ENCODE measurements around the gene COPZ1.

COPZ1 gene

DNA sequence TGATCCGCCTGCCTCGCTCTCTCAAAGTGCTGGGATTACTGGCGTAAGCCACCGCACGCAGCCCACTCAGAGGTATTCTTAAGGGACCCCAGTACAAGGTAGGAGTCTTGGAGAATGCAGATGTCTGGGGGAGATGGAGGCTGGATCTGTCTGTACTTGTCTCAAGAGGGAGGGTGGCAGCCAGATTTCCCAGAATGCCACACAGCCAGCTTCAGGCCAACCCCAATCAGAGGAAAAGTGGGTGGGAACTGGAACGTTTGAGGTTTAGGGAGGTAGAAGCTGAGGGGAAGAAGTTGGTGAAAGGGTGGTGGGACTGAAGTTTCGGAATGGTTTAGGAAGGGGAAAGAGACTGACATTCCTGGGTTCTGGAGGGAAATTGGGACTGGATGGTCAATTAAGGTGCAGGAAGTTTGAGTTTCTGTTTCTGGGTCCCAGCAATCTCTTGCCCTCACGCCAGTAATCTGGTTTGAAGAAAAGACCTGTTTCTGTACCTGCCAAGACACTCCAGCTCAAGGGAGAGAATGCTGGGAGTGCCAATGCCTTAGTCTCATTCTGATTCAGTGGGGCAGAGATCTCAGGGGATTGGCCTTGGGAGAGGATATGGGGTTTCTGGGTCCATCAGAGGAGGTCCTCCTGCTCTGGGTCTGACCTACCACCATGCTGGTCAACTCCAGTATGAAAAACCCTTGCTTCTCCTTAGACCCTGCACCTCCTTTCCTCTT, 67.7 kb downstream of the COPZ1 start:
- DNase-seq (ENCODE audit: low read depth in 1 of 2, low spot score in 1 of 2) = no peak
- in situ Hi-C loops (cut with HindIII; ENCODE audit: low pct_unique_long_range_greater_than_20kb, low sequenced_read_pairs) = no loop called here
- no peak for TF ChIP-seq JUND (IDR thresholded peaks at IDR 0.05; ENCODE audit: low read depth)

GRCh38 chr12:54393207-54393609, 68.3 kb downstream of the COPZ1 start:
- in situ Hi-C loops (cut with HindIII; ENCODE audit: low pct_unique_long_range_greater_than_20kb, low sequenced_read_pairs) = no loop called here
- no peak for DNase-seq (ENCODE audit: low read depth in 1 of 2, low spot score in 1 of 2)
- TF ChIP-seq JUND (IDR thresholded peaks at IDR 0.05; ENCODE audit: low read depth) = no peak

DNA sequence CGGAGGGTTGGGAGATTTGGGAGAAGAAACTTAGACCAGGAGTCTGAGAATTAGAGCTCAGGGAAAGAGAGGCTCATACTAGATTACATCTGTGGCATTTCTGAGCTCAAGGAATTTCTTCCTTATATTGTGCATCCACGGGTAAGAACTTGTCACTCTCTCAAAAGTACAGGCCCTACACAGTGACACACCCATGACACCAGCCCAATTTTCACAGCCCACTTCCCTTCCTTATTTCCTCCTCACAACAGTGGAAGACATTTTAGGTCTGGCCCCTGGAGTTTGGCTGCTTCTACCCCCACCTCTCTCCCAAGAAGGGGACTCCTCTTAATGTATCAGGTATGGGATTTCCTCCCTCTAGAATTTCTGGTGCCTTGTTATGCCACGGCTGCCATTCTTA, 68.8 kb downstream of the COPZ1 start:
- in situ Hi-C loops (cut with HindIII; ENCODE audit: low pct_unique_long_range_greater_than_20kb, low sequenced_read_pairs) = no loop called here

DNA sequence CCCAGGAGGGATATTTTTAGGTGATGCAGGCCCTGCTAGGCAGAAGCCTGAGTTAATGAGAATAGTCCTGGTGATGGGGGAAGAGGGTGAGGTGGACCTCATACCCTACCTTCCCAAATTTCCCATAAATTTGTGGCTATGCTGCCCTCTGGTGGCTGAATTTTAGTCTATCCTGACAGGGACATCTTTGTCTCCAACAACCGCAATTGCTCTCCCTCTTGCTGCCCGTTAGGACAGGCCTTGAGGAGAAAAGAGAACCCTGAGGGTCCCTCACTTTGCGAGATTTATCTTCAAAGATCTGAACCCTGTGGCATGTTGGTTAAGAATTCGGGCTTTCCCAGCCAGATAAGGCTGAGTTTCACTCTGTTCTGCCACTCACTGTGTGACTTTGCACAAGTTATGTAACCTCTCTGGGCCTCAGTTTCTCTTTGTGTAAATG, 69.4 kb downstream of the COPZ1 start:
- in situ Hi-C loops (cut with HindIII; ENCODE audit: low pct_unique_long_range_greater_than_20kb, low sequenced_read_pairs) = no loop called here
- DNase-seq (ENCODE audit: low read depth in 1 of 2, low spot score in 1 of 2) = peak; percentile 64 to 90
- no peak for TF ChIP-seq JUND (IDR thresholded peaks at IDR 0.05; ENCODE audit: low read depth)

More for the DNA sequence above, 68.8 kb downstream of the COPZ1 start:
- peak in 1 of 2 experiments; percentile 68 for DNase-seq (ENCODE audit: low read depth in 1 of 2, low spot score in 1 of 2)
- no peak for TF ChIP-seq JUND (IDR thresholded peaks at IDR 0.05; ENCODE audit: low read depth)

- in situ Hi-C loops (cut with HindIII; ENCODE audit: low pct_unique_long_range_greater_than_20kb, low sequenced_read_pairs) = no loop called here
Measured at GRCh38 chr12:54394986-54395385, 70.1 kb downstream of the COPZ1 start.

DNA sequence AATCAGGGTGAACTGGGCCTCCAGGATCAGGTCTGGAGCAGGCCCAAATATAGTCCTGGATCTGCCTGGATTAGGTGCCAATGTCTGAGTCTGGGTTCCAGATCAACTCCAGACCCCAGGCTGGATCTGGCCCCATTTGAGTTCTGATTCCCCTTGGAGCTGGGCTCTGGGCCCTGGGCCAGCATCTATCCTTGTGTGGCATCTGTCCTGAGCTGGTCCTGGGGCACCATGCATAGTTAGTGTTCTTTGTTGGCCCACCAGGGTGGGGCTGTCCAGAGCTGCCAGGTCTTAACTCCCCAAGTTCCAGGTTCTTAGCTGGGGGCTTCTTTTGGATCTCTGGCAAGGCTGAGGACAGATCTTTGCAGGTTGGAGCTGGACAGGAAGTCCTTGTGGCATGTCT, 70.6 kb downstream of the COPZ1 start:
- TF ChIP-seq JUND (IDR thresholded peaks at IDR 0.05; ENCODE audit: low read depth) = no peak
- no peak for DNase-seq (ENCODE audit: low read depth in 1 of 2, low spot score in 1 of 2)
- in situ Hi-C loops (cut with HindIII; ENCODE audit: low pct_unique_long_range_greater_than_20kb, low sequenced_read_pairs) = no loop called here

More at GRCh38 chr12:54394986-54395385, 70.1 kb downstream of the COPZ1 start:
- TF ChIP-seq JUND (IDR thresholded peaks at IDR 0.05; ENCODE audit: low read depth) = no peak
- no peak for DNase-seq (ENCODE audit: low read depth in 1 of 2, low spot score in 1 of 2)

GRCh38 chr12:54397157-54397556, 72.2 kb downstream of the COPZ1 start:
- no peak for TF ChIP-seq JUND (IDR thresholded peaks at IDR 0.05; ENCODE audit: low read depth)
- in situ Hi-C loops (cut with HindIII; ENCODE audit: low pct_unique_long_range_greater_than_20kb, low sequenced_read_pairs) = no loop called here
- DNase-seq (ENCODE audit: low read depth in 1 of 2, low spot score in 1 of 2) = no peak

GRCh38 chr12:54398218-54398617, 73.3 kb downstream of the COPZ1 start:
- in situ Hi-C loops (cut with HindIII; ENCODE audit: low pct_unique_long_range_greater_than_20kb, low sequenced_read_pairs) = no loop called here
- DNase-seq (ENCODE audit: low read depth in 1 of 2, low spot score in 1 of 2) = no peak

DNA sequence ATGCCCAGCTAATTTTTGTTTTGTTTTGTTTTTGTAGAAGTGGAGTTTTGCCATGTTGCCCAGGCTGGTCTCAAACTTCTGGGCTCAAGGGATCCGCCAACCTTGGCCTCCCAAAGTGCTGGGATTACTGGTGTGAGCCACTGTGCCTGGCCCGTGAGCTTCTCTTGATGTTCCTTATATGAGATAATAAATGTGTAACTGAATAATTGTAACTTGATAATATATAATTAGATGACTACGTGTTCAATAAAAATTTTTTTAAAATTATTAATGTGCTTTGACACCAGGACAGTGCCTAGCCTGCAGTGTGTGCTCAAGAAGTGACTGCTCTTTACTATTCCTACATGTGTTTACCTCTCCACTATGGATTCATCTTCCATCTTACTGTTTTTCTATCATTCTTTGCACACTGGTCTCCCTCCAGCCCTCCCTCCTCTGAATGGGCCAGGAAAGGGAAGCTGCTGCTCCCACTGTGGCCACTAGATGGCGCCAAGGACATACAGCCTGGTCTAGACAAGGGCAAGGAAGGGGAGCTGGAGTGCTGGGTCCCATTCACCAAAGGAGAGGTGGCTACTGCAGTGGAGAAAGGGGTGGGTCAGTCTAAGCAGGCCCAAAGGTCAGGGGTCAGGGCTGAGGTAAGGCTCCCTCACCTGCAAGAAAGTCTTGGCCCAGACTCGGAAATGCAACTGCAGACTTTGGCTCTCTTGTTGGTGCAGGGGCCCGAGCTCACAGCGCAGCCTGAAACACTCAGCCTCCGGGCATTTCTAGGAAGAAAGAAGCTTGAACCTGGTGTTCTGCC, 74.3 kb downstream of the COPZ1 start:
- DNase-seq (ENCODE audit: low read depth in 1 of 2, low spot score in 1 of 2) = peak; percentile 89 to 91
- in situ Hi-C loops (cut with HindIII; ENCODE audit: low pct_unique_long_range_greater_than_20kb, low sequenced_read_pairs) = no loop called here

More at GRCh38 chr12:54398218-54398617, 73.3 kb downstream of the COPZ1 start:
- TF ChIP-seq JUND (IDR thresholded peaks at IDR 0.05; ENCODE audit: low read depth) = no peak

DNA sequence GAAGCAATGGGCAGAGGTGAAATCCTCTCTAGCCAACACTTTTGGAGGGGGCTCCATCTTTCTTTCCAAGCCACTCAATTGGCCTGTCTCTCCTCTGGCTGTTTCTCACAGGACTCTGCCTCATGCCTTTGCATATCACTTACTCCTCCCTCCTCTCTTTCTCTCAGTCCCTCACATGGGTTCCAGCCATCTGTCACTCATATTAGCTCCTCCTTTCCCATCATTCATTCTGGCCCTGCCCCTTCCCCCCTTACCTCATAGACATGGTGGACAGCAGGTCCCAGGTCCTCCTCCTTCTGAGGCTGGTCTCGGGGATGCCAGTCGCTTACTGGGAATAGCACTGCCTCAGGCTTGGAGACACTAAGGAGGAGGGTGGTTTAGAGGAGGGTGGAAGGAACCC, 76.2 kb downstream of the COPZ1 start:
- TF ChIP-seq JUND (IDR thresholded peaks at IDR 0.05; ENCODE audit: low read depth) = no peak
- in situ Hi-C loops (cut with HindIII; ENCODE audit: low pct_unique_long_range_greater_than_20kb, low sequenced_read_pairs) = no loop called here

More for the DNA sequence above, 74.3 kb downstream of the COPZ1 start:
- TF ChIP-seq JUND (IDR thresholded peaks at IDR 0.05; ENCODE audit: low read depth) = no peak

More for the DNA sequence above, 76.2 kb downstream of the COPZ1 start:
- no peak for DNase-seq (ENCODE audit: low read depth in 1 of 2, low spot score in 1 of 2)
